HG03342 (cell line): ENCODE results near the gene TBC1D2.

ENCODE experiments used
- ATAC-seq: cut with Tn5 transposase; IDR thresholded peaks from one replicate; pipeline ENCODE4 v1.9.1; 2021; ENCODE audit warnings: mild to moderate bottlenecking, moderate library complexity; ENCODE audit not compliant: unreplicated experiment

The TBC1D2 gene

DNA sequence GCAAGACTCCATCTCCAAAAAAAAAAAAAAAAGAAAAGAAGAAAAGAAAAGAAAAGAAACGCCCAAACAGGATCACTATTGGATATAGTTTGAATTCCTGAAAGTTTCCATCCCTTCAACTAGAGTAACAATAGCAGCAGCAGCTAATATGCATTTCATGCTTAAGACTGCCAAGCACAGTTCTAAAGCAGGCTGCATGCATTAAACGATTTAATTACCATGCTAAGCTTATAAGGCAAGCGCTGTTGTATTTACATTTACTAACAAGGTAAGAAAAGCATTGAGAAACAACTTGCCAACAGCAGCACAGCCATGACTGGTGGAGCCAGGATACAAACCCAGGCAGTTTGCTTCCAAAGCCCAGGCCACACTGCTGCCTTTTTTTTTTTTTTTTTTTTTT lies 13.0 kb downstream of the TBC1D2 start:
- no peak for ATAC-seq

DNA sequence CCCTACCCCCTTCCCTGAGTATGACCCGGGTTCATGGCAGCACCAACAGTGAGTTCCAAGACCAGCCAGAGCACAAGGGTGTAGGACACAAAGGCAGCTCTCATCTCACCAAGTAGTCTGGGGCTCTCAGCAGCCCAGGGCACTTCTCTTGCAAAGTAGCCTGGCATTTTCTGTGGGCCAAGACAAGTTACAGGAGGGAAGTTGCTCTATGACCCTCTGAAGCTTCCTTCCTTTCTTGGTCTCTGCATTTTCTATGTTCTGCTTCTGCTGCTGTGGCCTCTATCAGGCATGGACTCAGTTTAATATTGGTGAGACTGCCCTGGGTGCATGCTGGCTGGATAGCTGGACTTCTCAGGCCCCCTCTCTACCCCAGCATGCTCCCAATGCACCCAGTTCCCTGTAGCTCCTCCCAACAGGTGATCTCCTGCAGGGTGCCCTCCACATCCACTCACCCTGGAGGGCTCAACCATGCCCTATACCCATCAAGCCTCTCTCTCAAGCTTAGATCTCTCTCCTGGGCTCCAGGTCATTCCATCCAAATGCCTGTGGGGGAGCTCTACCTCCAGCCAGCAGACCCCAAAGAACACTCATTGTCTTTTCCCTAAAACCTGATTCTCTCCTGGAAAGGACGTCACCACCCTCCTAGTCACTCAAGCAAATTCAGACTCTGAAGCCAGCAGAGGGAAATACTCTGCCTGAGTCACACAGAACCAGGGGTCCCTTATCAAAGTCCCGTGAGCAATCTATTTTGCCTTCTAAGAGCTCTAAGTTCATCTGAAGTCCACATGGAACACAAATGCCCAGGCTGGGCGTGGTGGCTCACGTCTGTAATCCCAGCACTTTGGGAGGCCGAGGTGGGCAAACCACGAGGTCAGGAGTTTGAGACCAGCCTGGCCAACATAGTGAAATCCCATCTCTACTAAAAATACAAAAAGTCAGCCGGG lies 13.8 kb downstream of the TBC1D2 start:
- ATAC-seq = no peak

GRCh38 chr9:98240475-98240874 lies 15.0 kb downstream of the TBC1D2 start:
- no peak for ATAC-seq

DNA sequence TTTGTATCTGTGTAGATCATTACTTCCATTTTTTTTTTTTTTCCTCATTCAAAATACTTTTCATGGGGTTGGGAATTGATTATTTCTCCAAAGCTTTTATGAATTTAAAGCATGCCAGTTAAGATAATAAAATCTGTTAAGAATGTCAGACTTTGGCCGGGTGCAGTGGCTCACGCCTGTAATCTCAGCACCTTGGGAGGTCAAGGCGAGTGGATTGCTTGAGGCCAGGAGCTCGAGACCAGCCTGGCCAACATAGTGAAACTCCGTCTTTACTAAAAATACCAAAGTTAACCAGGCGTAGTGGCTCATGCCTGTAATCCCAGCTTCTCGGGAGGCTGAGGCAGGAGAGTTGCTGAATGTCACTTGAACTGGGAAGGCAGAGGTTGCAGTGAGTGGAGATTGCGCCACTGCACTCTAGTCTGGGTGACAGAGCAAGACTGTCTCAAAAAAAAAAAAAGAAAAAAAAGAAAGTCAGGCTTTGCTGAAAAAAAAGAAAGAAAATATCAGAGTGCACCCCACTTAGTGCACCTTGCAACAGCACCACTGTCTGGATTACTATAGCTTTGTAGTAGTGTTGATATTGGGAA lies 18.5 kb downstream of the TBC1D2 start:
- ATAC-seq = no peak

- ATAC-seq = no peak
These were observed 20.3 kb downstream of the TBC1D2 start for GRCh38 chr9:98235126-98235525.

- no peak for ATAC-seq
These were observed 21.1 kb downstream of the TBC1D2 start for GRCh38 chr9:98234245-98234825.

- ATAC-seq = no peak
These were observed 22.5 kb downstream of the TBC1D2 start for GRCh38 chr9:98232926-98233325.

GRCh38 chr9:98231770-98232478 lies 23.5 kb downstream of the TBC1D2 start:
- ATAC-seq = no peak

DNA sequence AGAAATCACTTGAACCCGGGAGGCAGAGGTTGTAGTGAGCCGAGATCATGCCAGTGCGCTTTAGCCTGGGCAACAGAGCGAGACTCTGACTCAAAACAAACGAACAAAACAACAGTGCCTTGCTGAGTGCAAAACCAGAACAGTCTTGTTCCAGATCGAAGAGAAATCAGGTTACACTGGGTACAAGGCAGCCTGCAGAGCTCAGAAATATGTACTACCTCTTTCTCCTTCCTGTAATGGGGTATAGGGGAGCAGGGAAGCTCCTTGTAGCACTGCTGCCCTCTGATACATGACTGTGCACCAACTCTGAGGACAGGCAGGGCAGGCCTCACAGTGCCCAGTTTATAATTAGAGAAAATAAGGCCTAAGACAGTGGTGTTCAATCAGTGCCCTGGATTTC lies 24.7 kb downstream of the TBC1D2 start:
- no peak for ATAC-seq

- ATAC-seq = no peak
These were observed 25.1 kb downstream of the TBC1D2 start for GRCh38 chr9:98230304-98230703.

DNA sequence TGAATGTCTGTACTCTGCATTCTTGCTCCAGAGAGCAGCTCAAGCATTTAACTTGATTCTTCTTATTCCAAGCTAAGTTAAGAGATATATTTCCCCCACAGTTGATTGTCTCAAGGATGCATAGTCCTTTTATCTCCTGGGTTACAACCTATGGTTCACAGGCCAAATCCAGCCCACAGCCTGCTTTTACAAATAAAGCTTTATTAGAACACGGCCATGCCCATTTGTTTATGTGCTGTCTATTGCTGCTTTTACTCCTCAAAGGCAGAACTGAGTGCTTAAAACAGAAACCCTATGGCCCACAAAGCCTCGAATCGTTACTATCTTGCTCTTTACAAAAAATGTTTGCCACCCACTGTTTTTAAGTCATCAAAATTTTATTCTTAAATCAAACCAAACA lies 25.8 kb downstream of the TBC1D2 start:
- no peak for ATAC-seq

DNA sequence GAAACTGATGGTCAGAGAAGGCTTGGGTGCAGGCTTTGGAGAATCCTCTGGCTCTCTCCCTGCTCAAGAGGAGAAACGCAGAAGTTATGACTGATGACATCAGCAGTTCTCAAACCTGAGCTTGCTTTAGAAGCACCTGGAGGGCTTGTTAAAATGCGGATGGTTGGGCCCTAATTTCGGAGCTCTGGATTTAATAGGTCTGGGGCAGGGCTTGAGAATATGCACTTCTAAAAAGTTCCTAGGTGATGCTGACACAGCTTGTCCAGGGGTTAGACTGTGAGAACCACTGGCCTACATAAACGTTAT lies 26.4 kb downstream of the TBC1D2 start:
- ATAC-seq = no peak

DNA sequence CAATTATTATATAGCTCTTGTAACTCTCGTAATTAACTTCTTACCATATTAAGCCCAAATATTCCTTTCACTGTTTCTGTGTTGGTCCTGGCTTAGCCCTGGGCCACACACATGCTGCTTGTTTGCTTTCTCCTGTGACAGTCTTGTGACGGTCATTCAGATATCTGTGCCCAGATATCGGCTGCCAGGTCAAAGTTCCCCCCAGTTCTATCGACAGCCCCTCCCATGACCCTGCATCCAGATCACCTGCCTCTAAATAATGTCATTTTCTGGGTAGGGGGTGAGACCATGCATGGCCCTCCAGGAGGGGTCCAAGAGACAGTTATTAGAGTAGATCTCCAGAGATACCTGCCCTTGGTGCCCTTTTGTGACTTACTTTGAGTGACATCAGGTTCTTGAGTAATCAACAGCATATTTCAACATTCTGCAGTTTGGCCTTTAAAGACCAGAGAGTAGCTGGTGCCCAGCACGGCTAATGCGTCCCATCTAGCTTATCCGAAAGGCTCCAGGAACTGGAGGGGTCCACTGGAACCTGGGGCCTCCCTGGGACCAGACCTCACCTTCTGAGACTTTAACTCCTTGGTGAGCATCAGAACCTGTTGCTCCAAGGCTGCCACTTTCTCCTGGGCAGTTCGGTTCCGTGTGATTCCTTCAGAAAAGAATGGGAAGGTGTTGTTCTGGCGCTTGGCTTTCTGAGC lies 26.9 kb downstream of the TBC1D2 start:
- ATAC-seq = no peak

DNA sequence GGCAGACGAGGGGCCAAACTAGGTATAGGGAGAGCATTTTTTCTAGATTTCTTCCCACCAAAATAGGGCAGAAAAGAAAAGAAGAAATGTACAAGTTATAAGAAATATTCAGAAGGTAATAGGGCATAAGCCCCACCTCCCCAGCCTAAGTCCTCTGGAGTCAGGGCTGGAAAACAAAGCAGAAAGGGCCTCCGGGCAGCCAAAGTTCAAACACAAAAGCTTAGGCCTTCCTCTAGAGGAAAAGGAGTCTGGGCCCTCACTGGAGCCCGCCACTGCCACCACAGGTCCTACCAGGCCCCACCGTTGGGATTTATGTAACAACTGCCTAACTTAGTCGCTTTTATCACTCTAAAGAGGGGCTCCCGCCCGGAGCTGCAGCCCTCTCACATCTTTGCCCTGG lies 27.6 kb downstream of the TBC1D2 start:
- no peak for ATAC-seq

DNA sequence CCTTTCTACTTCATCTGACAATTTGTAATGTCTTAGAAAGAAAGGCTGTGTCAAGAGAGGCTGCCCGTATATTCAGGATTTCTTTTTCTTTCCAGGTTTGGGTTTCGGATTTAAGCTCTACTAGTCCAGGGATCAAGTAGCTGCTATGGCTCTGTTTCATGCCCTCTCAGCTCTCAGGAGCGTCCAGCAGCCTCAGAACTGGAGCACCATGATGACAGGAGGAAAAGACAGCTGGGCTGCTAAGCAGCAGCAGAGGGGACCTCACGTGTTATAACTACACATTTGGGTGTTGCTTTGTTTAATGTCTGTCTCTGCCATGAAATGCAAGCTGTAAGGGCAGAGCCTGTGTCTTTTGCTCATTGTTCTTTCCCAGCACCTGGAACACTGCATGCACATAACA lies 28.5 kb downstream of the TBC1D2 start:
- no peak for ATAC-seq

DNA sequence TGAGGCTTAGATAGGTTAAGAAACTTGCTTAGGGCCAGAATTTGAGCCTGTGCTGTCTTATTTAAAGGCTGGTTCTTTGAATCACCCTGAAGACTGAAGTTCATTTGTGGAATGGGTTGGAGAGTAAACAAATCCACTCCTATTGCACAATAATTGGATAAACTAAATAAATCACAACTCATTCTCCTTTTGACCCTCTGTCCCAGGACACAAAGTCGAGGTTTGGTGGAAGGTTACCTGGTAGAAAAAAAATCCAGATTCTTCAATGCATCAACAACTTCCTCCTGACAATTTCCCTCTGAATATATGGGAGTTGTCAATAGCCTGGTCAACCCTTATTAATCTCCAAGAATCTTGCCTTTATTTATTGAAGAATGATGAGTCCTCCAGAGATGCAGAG lies 28.9 kb downstream of the TBC1D2 start:
- no peak for ATAC-seq

GRCh38 chr9:98225015-98225442 lies 30.4 kb downstream of the TBC1D2 start:
- no peak for ATAC-seq

GRCh38 chr9:98222885-98223691 lies 32.4 kb downstream of the TBC1D2 start:
- ATAC-seq = no peak

- ATAC-seq = no peak
These were observed 34.5 kb downstream of the TBC1D2 start for GRCh38 chr9:98220911-98221310.

DNA sequence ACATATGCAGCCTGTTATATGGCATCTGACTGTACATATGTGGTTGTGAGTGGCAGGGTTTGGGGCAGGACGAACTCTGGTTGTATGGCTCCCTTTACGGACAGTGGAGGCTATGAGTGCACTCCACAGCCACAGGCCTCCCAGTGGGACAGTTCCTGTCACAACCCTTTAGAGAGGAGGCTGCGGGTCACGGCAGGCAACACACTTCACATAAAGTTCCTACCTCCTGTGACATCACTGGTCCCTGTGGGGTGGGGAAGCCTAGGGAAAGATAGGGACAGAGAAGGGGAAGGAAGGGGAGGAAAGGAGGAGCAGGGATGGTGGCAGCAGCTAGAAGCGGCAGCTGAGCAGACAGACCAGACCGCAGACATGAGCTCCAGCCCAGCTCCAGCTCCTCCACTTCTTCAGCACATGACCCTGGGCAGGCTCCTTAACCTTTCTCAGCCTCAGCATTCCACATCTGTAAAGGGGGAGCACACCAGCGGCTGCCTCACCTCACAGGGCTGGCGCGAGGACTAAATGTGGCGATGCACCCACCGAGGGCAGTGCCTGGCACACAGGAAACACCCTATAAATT lies 35.6 kb downstream of the TBC1D2 start:
- no peak for ATAC-seq
